ENCODE results near the gene LAMC1.

GRCh38 chr1:182974506-182975191, 48.6 kb upstream of the LAMC1 start:
- TF ChIP-seq CTCF (IDR thresholded peaks at IDR 0.05) = no peak
- TF ChIP-seq TCF7L2 (IDR thresholded peaks at IDR 0.05; ENCODE audit: low read depth, low read length) = no peak
- TF ChIP-seq REST (IDR thresholded peaks at IDR 0.05; ENCODE audit: insufficient read depth in 1 of 2, low read depth in 2 of 2, low read length in 1 of 2) = no peak
- TF ChIP-seq POLR2AphosphoS5 (IDR thresholded peaks at IDR 0.05; ENCODE audit: low read depth, low read length) = no peak
- no peak for TF ChIP-seq SIN3A (IDR thresholded peaks at IDR 0.05; ENCODE audit: borderline replicate concordance, insufficient read depth, low read depth, low read length)

Data from Panc1 (cell line).